HUES6 (cell line): ENCODE data around the gene GABRB3.
A peak's percentile ranks its signal among the peaks of the same experiment; 100 is the strongest.

Source experiments
- H3K27ac ChIP-seq: 2 replicates; pipeline ENCODE4 v1.7.0; 2013; ENCODE audit warnings: low read depth, mild to moderate bottlenecking, low read length, inconsistent platforms
- H3K27me3 ChIP-seq: 2 replicates; pipeline ENCODE4 v1.6.1; 2013; ENCODE audit warnings: low read length; ENCODE audit not compliant: control insufficient read depth, insufficient read depth
- H3K36me3 ChIP-seq: 2 replicates; pipeline ENCODE4 v1.6.1; 2013; ENCODE audit warnings: low read length; ENCODE audit not compliant: control insufficient read depth, insufficient read depth
- H3K4me1 ChIP-seq: 2 replicates; pipeline ENCODE4 v1.6.1; 2013; ENCODE audit warnings: low read length; ENCODE audit not compliant: control insufficient read depth, insufficient read depth
- H3K4me3 ChIP-seq: 2 replicates; pipeline ENCODE4 v1.5.1; 2013; ENCODE audit warnings: low read depth, low read length
- H3K9ac ChIP-seq: one replicate; pipeline ENCODE4 v1.6.1; 2013; ENCODE audit warnings: mild to moderate bottlenecking, low read length
- H3K9me3 ChIP-seq: 2 replicates; pipeline ENCODE4 v1.6.1; 2013; ENCODE audit warnings: low read depth, low read length; ENCODE audit not compliant: control insufficient read depth, insufficient read depth

The GABRB3 gene

GRCh38 chr15:26772154-26773066 is at the start of gene GABRB3:
Gene GABRB3 (minus strand): TSS chr15:26773066.
- H3K27me3 ChIP-seq: no peaks in the 10 kb centered on the region
- H3K4me1 ChIP-seq: peaks cover 47% of the 10 kb centered on the region
- peak within 1 kb of the TSS; percentile 86 for H3K9ac ChIP-seq
- H3K36me3 ChIP-seq: no peaks in the 10 kb centered on the region
- no peaks in the 10 kb centered on the region for H3K9me3 ChIP-seq
- peak within 1 kb of the TSS; percentile 85 for H3K4me3 ChIP-seq
- H3K27ac ChIP-seq: peak within 1 kb of the TSS; percentile 36; the same call in 1 of the 2 replicates

- Histone ChIP-seq H3K27me3 (no peaks in the 10 kb centered on the region), H3K27ac (no peak overlapping the region), H3K9me3 (peaks cover 12% of the 10 kb centered on the region), H3K9ac (no peak overlapping the region), H3K4me1 (0 out of 2 replicates have a peak, but pooled peaks cover 4% of the 10 kb centered on the region), H3K36me3 (no peaks in the 10 kb centered on the region), H3K4me3 (no peak overlapping the region)
Measured at GRCh38 chr15:26807517-26808427, 34.9 kb upstream of the GABRB3 start.

DNA sequence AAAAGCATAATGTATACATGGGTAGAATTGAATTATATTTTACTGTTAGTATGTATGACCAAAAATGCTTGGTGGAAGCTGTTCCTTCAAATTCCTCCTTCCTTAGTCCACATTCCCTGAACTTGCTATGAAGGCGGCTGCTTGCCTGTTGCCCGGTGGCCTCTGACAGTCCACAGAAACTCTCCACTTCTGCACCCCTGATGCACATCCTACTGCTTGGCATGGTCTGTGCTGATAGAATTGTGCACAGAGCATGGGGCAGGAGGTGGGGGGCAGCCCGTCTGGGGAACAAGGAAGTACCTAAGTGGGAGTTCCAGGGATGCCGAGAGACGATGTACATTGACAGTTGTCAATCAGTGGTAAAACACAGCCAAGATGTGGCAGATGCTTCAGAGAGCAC is 33.7 kb upstream of the GABRB3 start:
- H3K27ac ChIP-seq: no peak overlapping the region
- H3K4me3 ChIP-seq: no peak overlapping the region
- H3K36me3 ChIP-seq: no peaks in the 10 kb centered on the region
- 0 out of 2 replicates have a peak, but pooled peaks cover 4% of the 10 kb centered on the region for H3K4me1 ChIP-seq
- H3K9me3 ChIP-seq: peaks cover 5% of the 10 kb centered on the region; the same call in 1 of the 2 replicates
- H3K9ac ChIP-seq: no peak overlapping the region
- H3K27me3 ChIP-seq: no peaks in the 10 kb centered on the region

DNA sequence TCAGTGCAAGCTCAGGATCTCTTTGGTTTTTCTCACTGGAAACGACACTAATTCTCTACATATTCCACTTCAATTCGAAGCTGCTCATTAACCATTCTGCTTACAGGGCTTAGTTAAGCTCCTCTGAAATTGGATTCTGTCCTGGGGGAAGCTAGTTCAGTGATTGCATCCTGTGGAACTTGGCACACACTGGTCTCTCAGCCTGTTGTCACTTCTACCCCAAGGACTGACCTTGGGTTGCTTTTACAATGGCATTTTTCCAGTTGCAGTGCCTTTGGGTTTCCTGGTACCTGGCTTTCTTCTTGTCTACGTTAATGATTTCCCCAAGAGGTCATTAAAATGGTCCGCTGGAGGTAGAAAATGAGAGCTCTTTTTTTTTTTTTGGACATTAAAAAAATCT is 33.3 kb upstream of the GABRB3 start:
- H3K27ac ChIP-seq: no peak overlapping the region
- H3K27me3 ChIP-seq: no peaks in the 10 kb centered on the region
- H3K36me3 ChIP-seq: no peaks in the 10 kb centered on the region
- 0 out of 2 replicates have a peak, but pooled peaks cover 4% of the 10 kb centered on the region for H3K4me1 ChIP-seq
- peaks cover 5% of the 10 kb centered on the region; the same call in 1 of the 2 replicates for H3K9me3 ChIP-seq
- H3K9ac ChIP-seq: no peak overlapping the region
- H3K4me3 ChIP-seq: no peak overlapping the region

- H3K9me3 ChIP-seq: peaks cover 5% of the 10 kb centered on the region; the same call in 1 of the 2 replicates
- H3K27ac ChIP-seq: no peak overlapping the region
- H3K36me3 ChIP-seq: no peaks in the 10 kb centered on the region
- H3K4me3 ChIP-seq: no peak overlapping the region
- H3K9ac ChIP-seq: no peak overlapping the region
- H3K4me1 ChIP-seq: 0 out of 2 replicates have a peak, but pooled peaks cover 4% of the 10 kb centered on the region
- H3K27me3 ChIP-seq: no peaks in the 10 kb centered on the region
Measured at GRCh38 chr15:26805470-26805869, 32.6 kb upstream of the GABRB3 start.

- no peak overlapping the region for H3K4me3 ChIP-seq
- no peaks in the 10 kb centered on the region for H3K27me3 ChIP-seq
- H3K27ac ChIP-seq: no peak overlapping the region
- no peaks in the 10 kb centered on the region for H3K36me3 ChIP-seq
- H3K9me3 ChIP-seq: peaks cover 5% of the 10 kb centered on the region; the same call in 1 of the 2 replicates
- H3K9ac ChIP-seq: no peak overlapping the region
- 0 out of 2 replicates have a peak, but pooled peaks cover 4% of the 10 kb centered on the region for H3K4me1 ChIP-seq
Measured at GRCh38 chr15:26804063-26804804, 31.4 kb upstream of the GABRB3 start.

- Histone ChIP-seq H3K27ac (no peak overlapping the region), H3K4me3 (no peak overlapping the region), H3K4me1 (no peaks in the 10 kb centered on the region), H3K36me3 (no peaks in the 10 kb centered on the region), H3K9ac (no peak overlapping the region), H3K9me3 (peaks cover 7% of the 10 kb centered on the region), H3K27me3 (no peaks in the 10 kb centered on the region)
Measured at GRCh38 chr15:26790118-26790517, 17.3 kb upstream of the GABRB3 start.

- H3K4me3 ChIP-seq: no peak overlapping the region
- no peak overlapping the region for H3K27ac ChIP-seq
- no peak overlapping the region for H3K9ac ChIP-seq
- H3K9me3 ChIP-seq: peaks cover 4% of the 10 kb centered on the region; the same call in 1 of the 2 replicates
- H3K36me3 ChIP-seq: no peaks in the 10 kb centered on the region
- H3K27me3 ChIP-seq: no peaks in the 10 kb centered on the region
- peaks cover 3% of the 10 kb centered on the region; the same call in 1 of the 2 replicates for H3K4me1 ChIP-seq
Measured at GRCh38 chr15:26781816-26782215, 8.9 kb upstream of the GABRB3 start.

DNA sequence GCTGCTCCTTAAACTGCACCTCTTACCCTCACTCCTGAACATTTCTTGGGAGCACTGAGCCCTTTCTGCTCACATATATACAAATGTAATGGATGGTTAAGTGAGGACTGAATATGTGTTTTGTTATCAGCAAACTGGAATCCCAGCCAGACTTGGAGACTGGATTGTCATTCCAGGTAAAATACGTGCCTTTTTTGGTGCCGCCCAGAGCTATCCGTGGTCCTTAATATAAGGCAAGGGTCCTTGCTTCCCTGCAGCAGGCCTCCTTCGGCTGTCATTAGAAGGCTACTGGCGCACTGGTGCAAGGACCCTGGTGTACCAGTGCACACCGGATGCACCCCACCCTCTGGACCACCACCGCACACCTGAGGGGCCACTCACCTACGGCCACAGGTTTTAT is 1.1 kb upstream of the GABRB3 start:
- Histone ChIP-seq H3K36me3 (no peaks in the 10 kb centered on the region), H3K4me1 (peaks cover 32% of the 10 kb centered on the region), H3K4me3 (peak overlapping the region; percentile 78), H3K9me3 (no peaks in the 10 kb centered on the region), H3K9ac (peak overlapping the region; percentile 57), H3K27me3 (no peaks in the 10 kb centered on the region), H3K27ac (no peak overlapping the region)

DNA sequence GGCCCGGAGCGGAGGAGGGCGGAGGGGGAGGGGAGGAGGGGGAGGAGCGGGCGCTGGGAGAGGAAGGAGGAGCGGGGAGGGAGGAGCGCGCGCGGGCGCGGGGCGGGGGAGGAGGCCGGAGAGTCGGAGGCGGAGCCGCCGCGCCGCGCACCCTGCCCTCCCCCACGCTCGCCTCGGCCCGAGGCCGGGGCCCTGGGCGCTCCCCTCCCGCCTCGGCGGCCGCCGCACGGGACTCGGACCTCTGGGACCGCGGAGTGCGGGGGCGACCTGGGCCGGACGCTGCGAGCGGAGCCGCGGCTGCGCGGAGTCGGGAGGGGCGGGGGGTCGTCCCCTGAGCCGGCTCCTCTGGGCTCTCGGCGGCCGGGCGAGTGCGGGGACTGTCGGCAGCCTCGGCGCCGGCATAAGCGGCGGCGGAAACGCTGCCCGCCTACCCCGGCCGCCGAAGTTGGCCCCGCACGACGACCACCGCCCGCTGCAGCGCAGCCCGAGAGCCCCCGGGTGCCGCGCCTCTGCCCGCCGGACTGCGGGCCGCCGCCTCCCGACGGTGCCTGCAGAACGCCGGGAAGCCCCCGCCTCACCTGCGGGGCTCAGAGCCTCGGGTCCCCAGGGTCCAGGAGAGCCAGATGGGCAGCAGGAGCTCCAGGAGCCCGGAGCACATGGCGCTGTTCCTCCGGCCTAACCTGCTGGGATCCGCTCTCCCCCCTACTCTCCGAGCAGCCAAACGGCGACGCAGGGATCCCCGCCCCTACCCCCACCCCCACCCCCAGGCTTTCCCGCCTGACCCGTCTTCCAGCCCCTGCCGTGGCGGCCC is 406 bp upstream of the GABRB3 start:
- Histone ChIP-seq H3K9ac (peak overlapping the region; percentile 86), H3K27me3 (no peaks in the 10 kb centered on the region), H3K4me3 (peak overlapping the region; percentile 85), H3K9me3 (no peaks in the 10 kb centered on the region), H3K27ac (no peak overlapping the region), H3K4me1 (peaks cover 38% of the 10 kb centered on the region), H3K36me3 (no peaks in the 10 kb centered on the region)
